Naive thymus-derived CD8-positive, alpha-beta T cell (primary cell): ENCODE measurements around the gene C22orf31. TPM values are rescaled to one million over a fixed set of nuclear protein-coding genes. Genes with fewer than 3 reads are reported as not detected.

Source experiments
- ATAC-seq, 2 donors: fragments of 150-1000 bp; cut with Tn5 transposase in 1 of 2; sonication (Bioruptor Pico), chemical (Tn5 transposase) in 1 of 2; 1 replicate in 1 of 2; 2 replicates in 1 of 2; pipeline ENCODE4 v1.10.0; 2021; ENCODE audit warnings: mild to moderate bottlenecking in 2 of 2, moderate library complexity in 2 of 2
- POLR2A ChIA-PET: fragments of 350-600 bp; sonication (Branson Sonifier 250); formaldehyde crosslinking; loops from one replicate; lab custom pipeline; 2021; ENCODE audit warnings: antibody characterized with exemption; lab: Charles Lee
- DNase-seq, 10 donors: peaks; one replicate each; pipeline versions ENCODE4 v3.0.0 to v3.0.0-alpha.2; 2020 to 2022
- H3K27ac Mint-ChIP-seq, 10 donors: one replicate each; pipeline ENCODE4 v1.8.0; 2020 to 2022; ENCODE audit warnings: mild to moderate bottlenecking in 10 of 10, mixed read lengths in 10 of 10, moderate library complexity in 4 of 10, inconsistent platforms in 1 of 10
- H3K27me3 Mint-ChIP-seq, 5 donors: one replicate each; pipeline ENCODE4 v1.8.0; 2021 to 2022; ENCODE audit warnings: mixed read lengths in 5 of 5
- H3K36me3 Mint-ChIP-seq, 3 donors: one replicate each; pipeline ENCODE4 v1.8.0; 2020 to 2022; ENCODE audit warnings: mixed read lengths in 3 of 3, mild to moderate bottlenecking in 2 of 3, inconsistent platforms in 1 of 3
- H3K4me1 Mint-ChIP-seq, 4 donors: one replicate each; pipeline ENCODE4 v1.8.0; 2021 to 2022; ENCODE audit warnings: mixed read lengths in 4 of 4
- H3K4me3 Mint-ChIP-seq, 10 donors: one replicate each; pipeline ENCODE4 v1.8.0; 2020 to 2022; ENCODE audit warnings: mild to moderate bottlenecking in 10 of 10, mixed read lengths in 10 of 10, moderate library complexity in 6 of 10, inconsistent platforms in 1 of 10
- H3K9me3 Mint-ChIP-seq, 9 donors: one replicate each; pipeline ENCODE4 v1.8.0; 2020 to 2022; ENCODE audit warnings: mixed read lengths in 9 of 9, mild to moderate bottlenecking in 3 of 9, inconsistent platforms in 1 of 9, moderate library complexity in 1 of 9
- polyA plus RNA-seq, 3 donors: library from polyadenylated mRNA; unstranded; fragments of 300-500 nt; fragmentation: Illumina TruSeq; gene quantifications; one replicate each; pipeline ENCODE4 v1.2.3, GENCODE V29; 2021
- total RNA-seq, 8 experiments: library from RNA in 2 of 8; stranded (reverse) in 2 of 8; gene quantifications; one replicate each; pipeline ENCODE4 v1.2.3 and lab custom pipeline; 2021 to 2026

Gene C22orf31
- total RNA-seq = not detected
- not detected for polyA plus RNA-seq
- 0 reads per million in 6 experiments for total RNA-seq (lab: John Stamatoyannopoulos, UW)

- no peak within 1 kb of the TSS for H3K27ac Mint-ChIP-seq
- peaks cover 11 to 42% (median 19%) of the 10 kb centered on the region in 5 donors for H3K27me3 Mint-ChIP-seq
- H3K4me1 Mint-ChIP-seq = peaks cover 7 to 17% (median 12%) of the 10 kb centered on the region in 4 donors
- no peaks in the 10 kb centered on the region for H3K36me3 Mint-ChIP-seq
- POLR2A ChIA-PET = no interaction called here
- H3K9me3 Mint-ChIP-seq = no peaks in the 10 kb centered on the region
- ATAC-seq (no peak), DNase-seq (no peak)
- H3K4me3 Mint-ChIP-seq = no peak within 1 kb of the TSS
Observed at GRCh38 chr22:29061773-29062172, at the start of gene C22orf31. TSS of gene C22orf31 (minus strand) at chr22:29061831. CDS start at chr22:29061792, 39 bp downstream.

GRCh38 chr22:29110946-29111345 is 49.3 kb upstream of the C22orf31 start:
- Mint-ChIP-seq H3K4me3 (no peak overlapping the region), H3K9me3 (no peaks in the 10 kb centered on the region), H3K27me3 (peaks cover 10 to 49% (median 23%) of the 10 kb centered on the region in 5 donors), H3K36me3 (no peaks in the 10 kb centered on the region), H3K27ac (no peak overlapping the region), H3K4me1 (no peaks in the 10 kb centered on the region)
- POLR2A ChIA-PET = no interaction called here
- DNase-seq = no peak
- ATAC-seq = no peak

- Mint-ChIP-seq H3K27ac (no peak overlapping the region), H3K9me3 (no peaks in the 10 kb centered on the region)
- no peak for ATAC-seq
Observed at GRCh38 chr22:29109822-29110221, 48.2 kb upstream of the C22orf31 start.

GRCh38 chr22:29108137-29108536 is 46.5 kb upstream of the C22orf31 start:
- Mint-ChIP-seq H3K27me3 (peaks cover 8 to 26% (median 10%) of the 10 kb centered on the region in 5 donors), H3K27ac (no peak overlapping the region), H3K4me1 (no peaks in the 10 kb centered on the region), H3K36me3 (no peaks in the 10 kb centered on the region), H3K4me3 (no peak overlapping the region), H3K9me3 (no peaks in the 10 kb centered on the region)
- DNase-seq = no peak
- POLR2A ChIA-PET = no interaction called here
- no peak for ATAC-seq

More at GRCh38 chr22:29109822-29110221, 48.2 kb upstream of the C22orf31 start:
- H3K4me3 Mint-ChIP-seq = no peak overlapping the region
- POLR2A ChIA-PET = no interaction called here
- DNase-seq = no peak
- H3K36me3 Mint-ChIP-seq = no peaks in the 10 kb centered on the region
- no peaks in the 10 kb centered on the region for H3K4me1 Mint-ChIP-seq
- peaks cover 10 to 38% (median 16%) of the 10 kb centered on the region in 5 donors for H3K27me3 Mint-ChIP-seq

GRCh38 chr22:29106839-29107238 is 45.2 kb upstream of the C22orf31 start:
- no peaks in the 10 kb centered on the region for H3K9me3 Mint-ChIP-seq
- no peaks in the 10 kb centered on the region for H3K36me3 Mint-ChIP-seq
- no peak overlapping the region for H3K27ac Mint-ChIP-seq
- DNase-seq (no peak), ATAC-seq (no peak)
- H3K4me1 Mint-ChIP-seq = no peaks in the 10 kb centered on the region
- no peak overlapping the region for H3K4me3 Mint-ChIP-seq
- POLR2A ChIA-PET = no interaction called here
- peaks cover 8 to 26% (median 10%) of the 10 kb centered on the region in 5 donors for H3K27me3 Mint-ChIP-seq

GRCh38 chr22:29105468-29105867 is 43.8 kb upstream of the C22orf31 start:
- DNase-seq (no peak), ATAC-seq (no peak)
- H3K27me3 Mint-ChIP-seq = peaks cover 7 to 21% (median 10%) of the 10 kb centered on the region in 5 donors
- no peaks in the 10 kb centered on the region for H3K9me3 Mint-ChIP-seq
- H3K36me3 Mint-ChIP-seq = no peaks in the 10 kb centered on the region
- POLR2A ChIA-PET = no interaction called here
- H3K4me3 Mint-ChIP-seq = no peak overlapping the region
- no peak overlapping the region for H3K27ac Mint-ChIP-seq
- H3K4me1 Mint-ChIP-seq = no peaks in the 10 kb centered on the region

- POLR2A ChIA-PET = no interaction called here
- H3K36me3 Mint-ChIP-seq = no peaks in the 10 kb centered on the region
- H3K27ac Mint-ChIP-seq = no peak overlapping the region
- no peaks in the 10 kb centered on the region for H3K4me1 Mint-ChIP-seq
- ATAC-seq (no peak), DNase-seq (no peak)
- H3K27me3 Mint-ChIP-seq = peaks cover 0 to 3% (median 0%) of the 10 kb centered on the region in 5 donors
- no peak overlapping the region for H3K4me3 Mint-ChIP-seq
- no peaks in the 10 kb centered on the region for H3K9me3 Mint-ChIP-seq
Observed at GRCh38 chr22:29103121-29103520, 41.5 kb upstream of the C22orf31 start.

- POLR2A ChIA-PET = no interaction called here
- peak overlapping the region in 1 of 10 donors; percentile 52 for H3K27ac Mint-ChIP-seq
- peaks cover 0 to 3% (median 0%) of the 10 kb centered on the region in 5 donors for H3K27me3 Mint-ChIP-seq
- no peaks in the 10 kb centered on the region for H3K4me1 Mint-ChIP-seq
- no peaks in the 10 kb centered on the region for H3K9me3 Mint-ChIP-seq
- no peaks in the 10 kb centered on the region for H3K36me3 Mint-ChIP-seq
- H3K4me3 Mint-ChIP-seq = no peak overlapping the region
- ATAC-seq (no peak), DNase-seq (no peak)
Observed at GRCh38 chr22:29102300-29102699, 40.7 kb upstream of the C22orf31 start.

GRCh38 chr22:29098296-29098695 is 36.7 kb upstream of the C22orf31 start:
- Mint-ChIP-seq H3K36me3 (no peaks in the 10 kb centered on the region), H3K27ac (no peak overlapping the region), H3K4me3 (no peak overlapping the region), H3K4me1 (no peaks in the 10 kb centered on the region), H3K9me3 (no peaks in the 10 kb centered on the region), H3K27me3 (peaks cover 0 to 9% (median 2%) of the 10 kb centered on the region in 5 donors)
- DNase-seq (no peak), ATAC-seq (no peak)
- POLR2A ChIA-PET = no interaction called here

- no peaks in the 10 kb centered on the region for H3K4me1 Mint-ChIP-seq
- H3K27ac Mint-ChIP-seq = no peak overlapping the region
- H3K9me3 Mint-ChIP-seq = no peaks in the 10 kb centered on the region
- H3K27me3 Mint-ChIP-seq = peaks cover 0 to 11% (median 2%) of the 10 kb centered on the region in 5 donors
- DNase-seq = no peak
- POLR2A ChIA-PET = no interaction called here
- no peaks in the 10 kb centered on the region for H3K36me3 Mint-ChIP-seq
- no peak overlapping the region for H3K4me3 Mint-ChIP-seq
- no peak for ATAC-seq
Observed at GRCh38 chr22:29096736-29097669, 35.4 kb upstream of the C22orf31 start.

GRCh38 chr22:29095459-29095858 is 33.8 kb upstream of the C22orf31 start:
- POLR2A ChIA-PET = no interaction called here
- Mint-ChIP-seq H3K36me3 (no peaks in the 10 kb centered on the region), H3K9me3 (no peaks in the 10 kb centered on the region), H3K4me3 (no peak overlapping the region), H3K4me1 (no peaks in the 10 kb centered on the region), H3K27ac (no peak overlapping the region), H3K27me3 (peaks cover 4 to 16% (median 5%) of the 10 kb centered on the region in 5 donors)
- ATAC-seq = no peak
- DNase-seq = no peak

- POLR2A ChIA-PET = interaction anchor here (0.6 to 0.7 kb wide), 2 partner anchors 246 to 682 kb away, joined by 3 read pairs; no protein-coding TSS in a partner anchor
- Mint-ChIP-seq H3K4me3 (no peak overlapping the region), H3K4me1 (no peaks in the 10 kb centered on the region), H3K27me3 (peaks cover 7 to 26% (median 17%) of the 10 kb centered on the region in 5 donors), H3K9me3 (no peaks in the 10 kb centered on the region), H3K27ac (no peak overlapping the region), H3K36me3 (no peaks in the 10 kb centered on the region)
- DNase-seq = no peak
- ATAC-seq = no peak
Observed at GRCh38 chr22:29093501-29094300, 32.1 kb upstream of the C22orf31 start.

- Mint-ChIP-seq H3K27me3 (peaks cover 8 to 27% (median 20%) of the 10 kb centered on the region in 5 donors), H3K4me3 (no peak overlapping the region), H3K27ac (no peak overlapping the region), H3K9me3 (no peaks in the 10 kb centered on the region), H3K36me3 (no peaks in the 10 kb centered on the region), H3K4me1 (no peaks in the 10 kb centered on the region)
- ATAC-seq = no peak
- no peak for DNase-seq
- POLR2A ChIA-PET = no interaction called here
Observed at GRCh38 chr22:29093030-29093429, 31.4 kb upstream of the C22orf31 start.
